ENCODE measurements around the gene SLC22A25. TPM values are rescaled to one million over a fixed set of nuclear protein-coding genes. Genes with fewer than 3 reads are reported as not detected.
"Not testable (repeated sequence)": the region's sequence is repeated elsewhere in the genome, so short reads cannot be mapped to it uniquely, and the experiment has no call there.

The SLC22A25 gene
- total RNA-seq (2014; rRNA removed; shearing (Covaris generic); ENCODE audit: low replicate concordance): not detected in 2 replicates

DNA sequence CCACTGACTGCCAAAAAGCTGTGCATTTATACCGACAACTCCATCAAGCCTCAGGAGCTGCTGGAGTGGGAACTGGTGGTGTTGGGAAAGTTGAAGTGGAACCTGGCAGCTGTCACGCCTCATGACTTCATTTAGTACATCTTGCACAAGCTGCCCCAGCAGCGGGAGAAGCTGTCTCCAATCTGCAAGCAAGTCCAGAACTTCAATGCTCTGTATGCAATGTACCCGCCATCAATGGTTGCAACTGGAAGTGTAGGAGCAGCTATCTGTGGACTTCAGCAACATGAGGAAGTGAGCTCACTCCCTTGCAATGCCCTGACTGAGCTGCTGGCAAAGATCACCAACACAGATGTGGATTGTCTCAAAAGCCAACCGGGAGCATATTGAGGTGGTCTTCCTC is at the start of gene SLC22A25:
Gene SLC22A25, minus strand, starts transcription at position 67 of the 400 bp plus-strand sequence. CDS start 13,947 bp downstream, outside the sequence.
- DNase-seq (ENCODE audit: low read depth): no peak
- in situ Hi-C loops (cut with HindIII; ENCODE audit: low pct_unique_long_range_greater_than_20kb, low sequenced_read_pairs): no loop called here

DNA sequence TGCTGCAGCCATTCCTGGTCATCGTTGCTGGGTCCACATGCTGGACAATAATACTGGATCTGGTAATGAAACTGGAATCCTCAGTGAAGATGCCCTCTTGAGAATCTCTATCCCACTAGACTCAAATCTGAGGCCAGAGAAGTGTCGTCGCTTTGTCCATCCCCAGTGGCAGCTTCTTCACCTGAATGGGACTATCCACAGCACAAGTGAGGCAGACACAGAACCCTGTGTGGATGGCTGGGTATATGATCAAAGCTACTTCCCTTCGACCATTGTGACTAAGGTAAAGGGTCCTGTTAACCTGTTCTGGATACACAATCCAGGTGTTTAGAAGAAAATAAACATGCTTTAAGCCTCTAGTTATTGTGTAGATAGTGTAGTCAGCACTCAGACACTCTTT is 46.9 kb upstream of the SLC22A25 start:
- in situ Hi-C loops (cut with HindIII; ENCODE audit: low pct_unique_long_range_greater_than_20kb, low sequenced_read_pairs): no loop called here
- DNase-seq (ENCODE audit: low read depth): no peak

DNA sequence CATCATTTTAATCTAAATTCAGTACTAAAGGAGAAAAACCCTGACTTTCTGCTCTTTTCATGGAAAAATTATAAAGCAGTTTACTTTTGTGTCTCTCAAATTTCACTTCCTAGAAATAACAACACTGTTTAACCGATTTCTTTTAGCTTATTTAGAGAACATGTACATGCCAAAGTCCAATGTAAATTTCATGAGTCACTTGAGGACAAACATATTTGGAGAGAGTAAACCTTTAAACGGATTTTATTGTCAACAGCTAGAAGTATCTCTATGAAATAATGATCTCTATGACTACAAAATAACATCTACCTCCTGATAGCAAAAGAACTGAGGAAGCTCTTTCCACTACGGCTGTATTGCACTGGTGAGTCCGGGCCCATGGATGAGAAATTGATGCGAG is 46.3 kb upstream of the SLC22A25 start:
- in situ Hi-C loops (cut with HindIII; ENCODE audit: low pct_unique_long_range_greater_than_20kb, low sequenced_read_pairs): no loop called here
- no peak for DNase-seq (ENCODE audit: low read depth)

DNA sequence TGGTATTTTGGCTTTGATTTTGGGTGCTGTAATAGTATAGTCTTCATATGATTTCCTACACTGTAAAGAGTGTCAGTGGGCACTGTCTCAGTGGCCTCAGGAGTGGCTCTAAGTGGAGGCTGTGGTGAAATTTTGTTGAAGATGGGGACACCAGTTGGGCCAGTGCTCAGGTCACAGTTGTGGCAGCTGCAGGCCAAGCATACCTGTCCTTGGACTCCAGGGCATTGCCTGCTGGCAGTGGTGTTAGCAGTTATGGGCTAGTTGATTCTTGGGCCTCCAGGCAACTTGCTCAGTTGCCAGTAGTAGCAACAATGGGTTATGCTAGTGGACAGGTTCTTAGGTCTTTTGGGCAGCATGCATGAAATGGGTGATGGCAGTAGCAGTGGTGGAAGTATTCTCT is 39.2 kb upstream of the SLC22A25 start:
- DNase-seq (ENCODE audit: low read depth): no peak
- in situ Hi-C loops (cut with HindIII; ENCODE audit: low pct_unique_long_range_greater_than_20kb, low sequenced_read_pairs): no loop called here

DNA sequence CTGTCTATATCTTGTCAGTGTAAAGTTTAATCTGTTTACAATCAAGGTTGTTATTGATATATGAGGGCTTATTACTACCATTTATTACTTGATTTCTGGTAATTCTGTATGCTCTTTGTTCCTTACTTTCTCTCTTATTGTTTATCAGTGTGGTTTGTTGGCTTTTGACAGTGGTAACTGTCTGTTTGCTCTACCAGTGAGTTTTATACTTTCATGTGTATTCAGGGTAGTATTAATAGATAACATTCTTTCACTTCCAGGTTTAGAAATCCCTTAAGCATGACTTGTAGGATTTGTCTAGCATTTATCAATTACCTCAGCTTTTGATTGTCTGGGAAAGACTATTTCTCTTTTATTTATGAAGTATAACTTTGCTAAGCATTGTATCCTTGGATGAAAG is 37.5 kb upstream of the SLC22A25 start:
- no peak for DNase-seq (ENCODE audit: low read depth)
- in situ Hi-C loops (cut with HindIII; ENCODE audit: low pct_unique_long_range_greater_than_20kb, low sequenced_read_pairs): no loop called here

DNA sequence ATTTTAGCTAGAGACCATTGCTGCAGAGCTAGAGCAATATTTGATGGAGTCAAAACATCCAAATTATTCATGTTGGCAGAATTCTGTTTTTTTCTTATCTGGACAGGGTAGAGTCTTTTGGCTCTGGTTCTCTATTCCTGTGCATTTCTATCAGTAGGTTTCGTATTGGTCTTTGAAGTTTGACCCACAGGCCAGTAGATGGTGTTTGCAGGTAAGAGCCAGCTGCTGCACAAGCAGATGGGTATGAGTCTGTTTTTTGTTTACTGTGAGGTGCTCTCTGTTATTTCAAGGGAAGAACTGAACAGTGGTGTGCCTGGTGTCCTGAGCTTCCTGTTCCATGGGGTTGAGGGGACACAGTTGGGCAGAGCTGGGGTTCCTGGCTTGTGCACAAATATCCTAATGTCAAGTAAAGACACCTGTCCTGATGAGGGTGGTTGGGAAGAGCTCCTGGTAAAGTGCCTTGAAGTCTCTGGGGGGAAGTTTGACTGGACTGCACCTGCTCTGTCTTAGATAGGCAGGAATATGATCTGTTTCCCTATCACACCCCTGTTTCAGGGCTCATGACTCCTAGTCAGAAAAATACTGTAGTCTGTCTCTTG is 34.0 kb upstream of the SLC22A25 start:
- in situ Hi-C loops (cut with HindIII; ENCODE audit: low pct_unique_long_range_greater_than_20kb, low sequenced_read_pairs): no loop called here
- no peak for DNase-seq (ENCODE audit: low read depth)

DNA sequence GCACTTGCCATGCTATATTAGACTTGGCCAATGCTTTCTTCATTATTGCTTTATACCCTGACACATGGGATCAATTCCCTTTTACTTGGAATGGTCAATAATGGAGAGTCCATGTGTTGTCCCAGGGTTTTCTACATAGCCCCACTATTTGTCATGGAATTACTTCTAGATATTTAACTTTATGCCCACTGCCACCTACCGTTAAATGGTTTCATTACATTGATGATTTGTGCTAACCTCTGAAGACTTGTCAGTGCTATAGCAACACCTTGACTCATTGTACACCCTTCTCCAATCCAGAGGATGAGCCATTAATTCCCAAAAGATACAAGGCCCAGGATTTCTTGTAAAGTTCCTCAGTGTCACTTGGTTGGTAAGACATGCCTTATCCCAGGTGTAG is 31.4 kb upstream of the SLC22A25 start:
- in situ Hi-C loops (cut with HindIII; ENCODE audit: low pct_unique_long_range_greater_than_20kb, low sequenced_read_pairs): no loop called here
- DNase-seq (ENCODE audit: low read depth): no peak

DNA sequence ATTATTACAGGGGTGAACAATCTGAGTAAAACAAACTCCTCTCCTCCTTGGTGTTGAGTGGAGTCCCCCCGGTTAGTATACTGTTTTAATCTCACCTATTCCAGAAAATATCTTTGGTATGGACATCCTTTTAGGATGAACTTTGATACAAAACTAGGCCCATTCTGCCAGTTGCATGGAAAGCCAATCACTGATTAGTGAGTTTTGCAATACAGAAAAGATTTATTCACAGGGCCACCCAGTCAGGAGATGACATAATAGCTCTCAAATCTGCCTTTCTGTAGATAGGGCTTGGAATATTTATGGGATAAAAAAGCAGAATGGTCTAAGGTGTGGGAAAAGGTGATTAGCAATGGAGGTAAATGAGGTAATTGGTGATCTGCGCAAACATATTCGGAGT is 30.3 kb upstream of the SLC22A25 start:
- DNase-seq (ENCODE audit: low read depth): no peak
- in situ Hi-C loops (cut with HindIII; ENCODE audit: low pct_unique_long_range_greater_than_20kb, low sequenced_read_pairs): no loop called here

DNA sequence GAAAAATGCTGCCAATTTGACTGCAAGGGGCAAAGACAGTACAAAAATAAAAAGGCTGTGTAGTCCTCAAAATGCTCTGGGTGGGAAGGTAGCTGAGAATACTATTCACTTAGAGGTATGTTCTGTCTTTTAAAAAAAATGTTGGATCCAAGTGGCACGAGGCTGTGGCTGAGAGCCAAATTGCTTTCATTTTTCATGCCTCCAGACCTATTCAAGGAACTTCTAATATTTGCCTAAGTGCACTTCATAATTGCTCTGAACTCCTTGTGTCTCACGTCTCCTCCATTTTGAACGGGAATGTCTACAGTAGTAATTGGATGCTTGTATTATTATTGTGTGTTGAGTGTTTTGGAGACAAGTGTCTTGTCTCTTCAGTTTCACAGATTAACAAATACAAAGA is 19.1 kb upstream of the SLC22A25 start:
- DNase-seq (ENCODE audit: low read depth): no peak
- in situ Hi-C loops (cut with HindIII; ENCODE audit: low pct_unique_long_range_greater_than_20kb, low sequenced_read_pairs): no loop called here

DNA sequence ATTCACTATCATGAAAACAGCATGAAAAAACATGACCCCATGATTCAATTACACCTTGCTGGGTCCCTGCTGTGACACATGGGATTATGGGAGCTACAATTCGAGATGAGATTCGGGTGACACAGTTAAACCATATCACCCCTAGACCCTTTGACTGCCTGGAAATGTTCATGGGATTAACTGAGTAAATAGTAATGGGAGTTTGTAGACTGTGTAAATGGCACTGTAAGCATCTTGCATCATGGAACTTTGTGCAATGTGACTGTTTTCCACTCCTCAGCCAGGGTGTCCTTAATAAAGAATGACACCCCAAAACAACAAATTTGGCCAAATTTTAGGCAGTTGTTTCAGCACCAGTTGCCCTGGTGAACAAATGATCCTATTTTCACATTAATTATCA is 7.9 kb upstream of the SLC22A25 start:
- DNase-seq (ENCODE audit: low read depth): no peak
- in situ Hi-C loops (cut with HindIII; ENCODE audit: low pct_unique_long_range_greater_than_20kb, low sequenced_read_pairs): no loop called here

DNA sequence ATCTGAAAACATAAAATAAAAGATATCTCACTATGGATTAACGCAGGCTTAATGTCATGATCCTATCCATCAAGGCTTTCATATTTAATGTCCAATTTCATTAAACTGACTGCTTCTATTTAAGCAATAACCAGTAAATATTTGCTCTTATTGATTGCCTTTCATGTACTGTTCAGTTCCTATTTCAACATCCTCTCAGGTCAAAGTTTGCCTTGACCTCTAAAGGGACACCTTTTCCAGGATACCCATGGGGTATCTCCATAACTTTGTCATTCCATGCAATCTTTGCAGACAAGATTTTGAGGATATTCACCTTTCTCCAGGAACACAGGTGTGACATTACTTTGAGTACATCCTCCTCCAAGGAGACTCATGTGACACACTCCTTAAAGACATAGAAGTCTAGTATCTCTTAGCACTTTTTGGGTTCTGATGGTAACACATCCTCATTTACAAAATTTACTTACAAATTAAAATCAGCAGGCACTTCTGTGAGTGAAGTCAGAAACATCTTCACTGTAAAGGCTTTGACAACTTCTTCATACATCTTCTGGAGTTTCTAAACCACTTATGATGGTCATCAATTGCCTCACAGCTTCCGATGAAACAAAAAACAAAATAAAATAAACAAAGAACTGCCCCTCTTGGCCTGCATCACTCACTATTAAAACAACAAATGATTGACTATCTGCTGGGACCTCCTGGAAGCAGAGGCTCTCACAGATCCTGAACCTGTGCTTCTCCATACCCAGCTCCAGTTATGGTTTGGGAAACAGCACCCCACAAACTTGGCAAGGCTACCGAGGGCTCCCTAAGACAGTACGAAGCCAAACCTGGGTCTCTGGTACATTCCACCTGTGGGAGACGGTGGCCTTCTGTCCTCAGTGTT is 7.0 kb upstream of the SLC22A25 start:
- DNase-seq (ENCODE audit: low read depth): no peak
- in situ Hi-C loops (cut with HindIII; ENCODE audit: low pct_unique_long_range_greater_than_20kb, low sequenced_read_pairs): no loop called here

DNA sequence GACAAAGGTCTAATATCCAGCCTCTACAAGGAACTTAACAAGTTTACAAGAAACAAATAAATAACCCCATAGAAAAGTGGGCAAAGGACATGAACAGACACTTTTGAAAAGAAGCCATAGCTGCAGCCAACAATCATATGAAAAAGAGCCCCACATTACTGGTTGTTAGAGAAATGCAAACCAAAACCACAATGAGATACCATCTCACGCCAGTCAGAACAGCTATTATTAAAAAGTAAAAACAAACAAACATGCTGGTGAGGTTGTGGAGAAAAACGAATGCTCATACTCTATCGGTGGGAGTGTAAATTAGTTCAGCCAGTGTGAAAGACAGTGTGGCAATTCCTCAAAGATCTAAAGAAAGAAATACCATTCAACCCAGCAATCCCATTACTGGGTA is 5.6 kb upstream of the SLC22A25 start:
- in situ Hi-C loops (cut with HindIII; ENCODE audit: low pct_unique_long_range_greater_than_20kb, low sequenced_read_pairs): no loop called here
- DNase-seq (ENCODE audit: low read depth): no peak

DNA sequence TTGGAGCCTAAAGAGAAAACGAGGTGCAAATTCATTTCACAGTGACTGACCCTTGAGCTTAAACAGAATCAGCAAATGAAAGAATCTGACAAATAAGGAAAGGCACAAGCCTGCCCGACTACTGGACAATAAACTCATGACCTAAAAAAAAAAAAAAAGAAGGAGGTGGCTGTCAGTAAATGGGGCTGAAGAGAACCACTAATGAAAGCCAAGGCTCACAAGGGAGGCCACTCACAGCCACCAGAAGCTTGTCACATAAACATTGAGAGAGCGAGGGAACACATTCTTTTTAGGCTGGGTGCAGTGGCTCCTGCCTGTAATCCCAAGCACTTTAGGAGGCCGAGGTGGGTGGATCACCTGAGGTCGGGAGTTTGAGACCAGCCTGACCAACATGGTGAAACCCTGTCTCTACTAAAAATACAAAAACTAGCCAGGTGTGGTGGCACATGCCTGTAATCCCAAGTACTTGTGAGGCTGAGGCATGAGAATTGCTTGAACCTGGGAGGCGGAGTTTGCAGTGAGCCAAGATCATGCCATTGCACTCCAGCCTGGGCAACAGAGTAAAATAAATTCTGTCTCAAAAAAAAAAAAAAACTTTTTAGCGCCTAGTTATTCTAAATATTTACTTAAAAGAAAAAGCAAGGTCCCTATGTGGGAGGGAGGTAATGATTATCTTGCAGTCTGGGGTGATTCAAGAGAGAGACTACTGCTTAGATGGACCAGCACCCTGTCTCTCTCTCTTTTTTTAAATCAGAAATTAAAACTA is 4.0 kb upstream of the SLC22A25 start:
- DNase-seq (ENCODE audit: low read depth); in situ Hi-C loops (cut with HindIII; ENCODE audit: low pct_unique_long_range_greater_than_20kb, low sequenced_read_pairs): not testable (repeated sequence)

DNA sequence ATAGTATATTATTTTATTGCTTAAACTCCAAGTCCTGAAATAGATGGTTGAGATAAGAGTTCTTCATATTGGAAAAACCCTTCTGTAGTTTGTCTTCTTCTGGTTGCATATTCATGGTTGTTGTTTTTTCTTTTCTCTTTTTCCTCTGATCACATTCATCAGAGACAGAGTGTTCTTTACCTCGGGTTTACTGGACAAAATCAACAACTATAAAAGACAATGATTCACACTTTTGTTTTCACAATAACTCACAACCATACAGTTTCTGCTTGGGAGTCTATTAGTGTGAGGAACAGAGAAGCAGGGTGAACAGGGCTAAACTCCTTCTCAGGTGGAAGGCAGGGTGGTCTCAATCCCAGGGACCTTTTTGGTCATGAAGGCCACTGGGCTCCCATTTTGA is 2.6 kb upstream of the SLC22A25 start:
- in situ Hi-C loops (cut with HindIII; ENCODE audit: low pct_unique_long_range_greater_than_20kb, low sequenced_read_pairs): no loop called here
- no peak for DNase-seq (ENCODE audit: low read depth)

DNA sequence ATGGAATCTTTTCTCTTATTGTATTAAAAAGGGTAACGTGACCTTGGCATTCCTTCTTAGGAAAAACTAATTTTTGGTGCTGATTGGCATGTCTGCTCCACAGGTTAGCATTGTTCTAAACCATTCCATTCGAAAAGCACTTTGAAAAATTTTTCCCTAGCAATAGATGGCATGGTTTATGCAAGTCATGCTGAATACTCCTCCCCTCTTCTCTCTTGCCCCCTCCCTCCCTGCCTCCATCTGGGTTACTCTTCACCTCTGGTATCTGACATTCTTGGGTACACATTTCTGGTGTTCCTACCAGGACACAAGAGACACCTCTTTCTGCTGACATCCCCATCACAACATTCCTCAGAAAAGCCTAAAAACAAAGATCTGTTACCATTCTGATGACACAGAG is 1.5 kb upstream of the SLC22A25 start:
- DNase-seq (ENCODE audit: low read depth): no peak
- in situ Hi-C loops (cut with HindIII; ENCODE audit: low pct_unique_long_range_greater_than_20kb, low sequenced_read_pairs): no loop called here

DNA sequence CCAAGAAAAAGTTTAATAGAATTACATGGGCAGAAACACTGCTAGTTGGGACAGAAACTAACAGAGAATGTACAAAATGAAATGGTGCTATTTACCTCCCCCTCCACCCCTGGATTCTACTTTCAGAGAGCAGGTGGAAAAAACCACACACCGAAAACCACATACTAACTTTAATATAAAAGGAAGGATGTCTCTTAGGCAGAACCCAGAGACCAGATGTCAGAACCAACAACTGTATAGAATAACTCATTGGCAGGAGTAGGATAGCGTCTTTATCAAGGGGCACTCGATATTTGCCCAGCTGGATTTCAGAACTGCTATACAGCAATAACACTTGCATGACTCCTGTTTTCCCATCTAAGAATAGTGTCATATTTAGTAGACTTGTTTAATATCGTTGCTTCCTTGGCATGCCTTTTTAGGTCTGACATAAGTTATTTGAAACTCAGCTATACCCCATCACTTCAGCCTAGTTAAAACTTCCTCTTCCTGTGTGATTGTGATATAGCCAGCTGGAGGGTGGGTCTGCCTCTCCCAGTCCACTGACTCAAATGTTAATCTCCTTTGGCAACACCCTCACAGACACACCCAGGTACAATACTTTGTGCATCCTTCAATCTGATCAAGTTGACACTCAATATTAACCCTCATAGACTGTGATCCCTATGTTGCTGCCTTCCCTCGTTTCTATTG is 1.2 kb downstream of the SLC22A25 start:
- DNase-seq (ENCODE audit: low read depth): no peak
- in situ Hi-C loops (cut with HindIII; ENCODE audit: low pct_unique_long_range_greater_than_20kb, low sequenced_read_pairs): no loop called here

DNA sequence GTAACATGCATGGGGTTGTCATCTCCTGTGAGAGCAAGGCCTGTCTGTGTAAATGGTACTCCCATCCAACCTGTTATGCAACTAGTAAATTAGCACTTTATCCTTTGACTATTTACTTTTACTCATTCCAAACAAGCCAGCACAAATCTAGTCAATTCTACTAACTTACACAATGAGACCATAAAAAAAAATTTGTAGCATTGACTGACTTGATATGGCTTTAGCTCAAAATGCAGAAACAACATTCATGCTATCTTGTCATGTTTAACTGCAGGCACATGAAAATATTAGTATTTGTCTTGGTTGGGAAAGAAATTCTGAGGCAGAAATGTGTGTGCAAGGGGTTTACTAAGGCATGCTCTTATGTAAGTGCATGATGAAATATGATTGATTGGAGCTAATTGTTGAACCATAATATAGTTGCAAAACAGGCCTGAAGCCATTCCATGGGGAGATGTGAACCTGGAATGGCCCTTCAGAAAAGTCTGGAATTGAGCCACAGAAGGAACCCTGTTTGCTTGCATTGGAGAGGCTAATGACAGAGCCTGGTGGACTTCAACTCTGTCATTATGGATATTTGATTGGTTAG is 2.5 kb downstream of the SLC22A25 start:
- DNase-seq (ENCODE audit: low read depth): no peak
- in situ Hi-C loops (cut with HindIII; ENCODE audit: low pct_unique_long_range_greater_than_20kb, low sequenced_read_pairs): no loop called here

DNA sequence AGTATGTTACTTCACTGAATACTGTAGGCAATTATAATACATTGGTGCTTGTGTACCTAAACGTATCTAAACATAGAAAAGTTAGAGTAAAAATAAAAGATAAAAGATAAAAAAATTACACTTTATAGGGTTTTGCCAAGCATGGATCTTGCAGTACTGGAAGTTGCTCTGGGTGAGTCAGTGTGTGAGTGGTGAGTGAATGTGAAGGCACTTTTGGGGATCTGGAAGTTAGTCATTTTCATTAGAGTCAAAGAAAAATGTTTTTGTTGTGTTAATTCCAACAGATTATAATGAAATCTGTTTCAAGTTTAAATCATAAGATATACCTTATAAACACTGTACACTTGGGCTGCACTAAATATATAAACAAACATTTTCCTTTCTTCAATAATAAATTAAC is 3.3 kb downstream of the SLC22A25 start:
- in situ Hi-C loops (cut with HindIII; ENCODE audit: low pct_unique_long_range_greater_than_20kb, low sequenced_read_pairs): no loop called here
- DNase-seq (ENCODE audit: low read depth): no peak
